Measurements from ENCODE around the gene NOVA2. TPM values are rescaled to one million over a fixed set of nuclear protein-coding genes. Genes with fewer than 3 reads are reported as not detected.
A peak's percentile ranks its signal among the peaks of the same experiment; 100 is the strongest.

The NOVA2 gene, protein sequence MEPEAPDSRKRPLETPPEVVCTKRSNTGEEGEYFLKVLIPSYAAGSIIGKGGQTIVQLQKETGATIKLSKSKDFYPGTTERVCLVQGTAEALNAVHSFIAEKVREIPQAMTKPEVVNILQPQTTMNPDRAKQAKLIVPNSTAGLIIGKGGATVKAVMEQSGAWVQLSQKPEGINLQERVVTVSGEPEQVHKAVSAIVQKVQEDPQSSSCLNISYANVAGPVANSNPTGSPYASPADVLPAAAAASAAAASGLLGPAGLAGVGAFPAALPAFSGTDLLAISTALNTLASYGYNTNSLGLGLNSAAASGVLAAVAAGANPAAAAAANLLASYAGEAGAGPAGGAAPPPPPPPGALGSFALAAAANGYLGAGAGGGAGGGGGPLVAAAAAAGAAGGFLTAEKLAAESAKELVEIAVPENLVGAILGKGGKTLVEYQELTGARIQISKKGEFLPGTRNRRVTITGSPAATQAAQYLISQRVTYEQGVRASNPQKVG
- under 0.01 and 0.27 TPM in 2 replicates for total RNA-seq (ENCODE audit: low replicate concordance)

DNA sequence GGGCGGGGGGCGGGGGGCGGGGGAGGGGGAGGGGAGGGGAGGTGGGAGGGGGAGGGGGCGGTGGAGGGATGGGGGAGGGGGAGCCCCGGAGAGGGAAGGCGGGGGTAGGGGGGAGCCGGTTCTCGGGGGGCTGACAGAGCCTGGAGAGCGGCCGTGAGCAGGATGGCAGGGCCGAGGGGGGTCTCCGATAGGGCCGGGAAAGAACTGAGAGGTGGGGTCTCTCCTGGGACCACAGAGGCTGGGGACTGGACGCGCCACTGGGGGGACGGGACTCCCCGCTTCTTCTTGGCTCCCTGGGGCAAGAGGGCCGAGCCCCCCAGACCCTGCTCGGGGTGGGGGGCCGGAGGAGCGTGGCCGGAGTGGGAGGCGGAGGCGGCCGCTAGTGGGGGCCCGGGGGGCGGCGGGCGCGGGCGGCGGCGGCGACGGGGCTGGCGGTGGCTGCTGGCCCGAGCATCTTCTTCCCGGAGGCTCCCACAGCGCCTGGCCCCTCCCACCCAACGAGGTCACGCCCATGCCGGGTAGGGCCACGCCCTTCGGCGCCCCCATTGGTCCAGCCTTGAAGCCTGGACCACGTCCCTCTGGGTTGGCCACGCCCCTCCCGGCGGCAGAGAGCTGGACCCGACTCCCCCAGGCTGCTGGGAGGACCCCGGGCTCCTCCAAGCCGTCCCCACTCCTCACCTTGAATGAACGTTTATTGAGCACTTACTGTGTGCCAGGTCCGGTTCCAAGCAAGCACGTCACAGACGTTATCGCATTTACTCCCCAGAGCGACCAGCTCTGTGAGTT, at the start of gene NOVA2:
NOVA2 (minus strand) TSS at position 313 of the 786 bp plus-strand sequence. CDS start 514 bp downstream, outside the sequence.
- peak within 1 kb of the TSS; percentile 75 for H3K4me3 ChIP-seq (ENCODE audit: low read depth, low read length)
- TF ChIP-seq, protein P1, sequence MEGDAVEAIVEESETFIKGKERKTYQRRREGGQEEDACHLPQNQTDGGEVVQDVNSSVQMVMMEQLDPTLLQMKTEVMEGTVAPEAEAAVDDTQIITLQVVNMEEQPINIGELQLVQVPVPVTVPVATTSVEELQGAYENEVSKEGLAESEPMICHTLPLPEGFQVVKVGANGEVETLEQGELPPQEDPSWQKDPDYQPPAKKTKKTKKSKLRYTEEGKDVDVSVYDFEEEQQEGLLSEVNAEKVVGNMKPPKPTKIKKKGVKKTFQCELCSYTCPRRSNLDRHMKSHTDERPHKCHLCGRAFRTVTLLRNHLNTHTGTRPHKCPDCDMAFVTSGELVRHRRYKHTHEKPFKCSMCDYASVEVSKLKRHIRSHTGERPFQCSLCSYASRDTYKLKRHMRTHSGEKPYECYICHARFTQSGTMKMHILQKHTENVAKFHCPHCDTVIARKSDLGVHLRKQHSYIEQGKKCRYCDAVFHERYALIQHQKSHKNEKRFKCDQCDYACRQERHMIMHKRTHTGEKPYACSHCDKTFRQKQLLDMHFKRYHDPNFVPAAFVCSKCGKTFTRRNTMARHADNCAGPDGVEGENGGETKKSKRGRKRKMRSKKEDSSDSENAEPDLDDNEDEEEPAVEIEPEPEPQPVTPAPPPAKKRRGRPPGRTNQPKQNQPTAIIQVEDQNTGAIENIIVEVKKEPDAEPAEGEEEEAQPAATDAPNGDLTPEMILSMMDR (IDR thresholded peaks at IDR 0.05; ENCODE audit: insufficient read depth, low read length), result no peak
- DNase-seq (ENCODE audit: low read depth), result peak; percentile 77

DNA sequence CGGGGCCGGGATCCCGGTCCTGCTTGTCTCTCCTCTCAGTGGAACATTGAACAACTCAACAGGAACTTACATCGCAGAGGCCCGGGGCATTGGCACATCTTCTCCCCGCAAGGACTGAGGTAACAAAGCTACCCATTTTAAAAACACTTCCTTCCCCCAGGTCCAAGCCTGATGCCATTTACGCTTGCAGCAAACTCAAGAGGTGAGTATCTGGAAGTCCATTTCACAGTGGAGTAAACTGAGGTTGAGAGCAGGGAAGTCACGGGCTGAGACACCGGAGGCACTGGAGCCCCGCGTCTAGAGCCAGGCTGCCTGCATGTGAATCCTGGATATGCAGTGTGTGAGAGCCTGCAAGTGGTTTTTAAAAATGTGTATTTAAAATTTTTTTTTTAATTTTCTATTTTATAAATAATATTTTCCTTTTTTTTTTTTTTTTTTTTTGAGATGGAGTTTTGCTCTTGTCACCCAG, 49.7 kb upstream of the NOVA2 start:
- no peak for DNase-seq (ENCODE audit: low read depth)
- no peak overlapping the region for H3K4me3 ChIP-seq (ENCODE audit: low read depth, low read length)
- TF ChIP-seq, protein P1 (IDR thresholded peaks at IDR 0.05; ENCODE audit: insufficient read depth, low read length), result no peak

DNA sequence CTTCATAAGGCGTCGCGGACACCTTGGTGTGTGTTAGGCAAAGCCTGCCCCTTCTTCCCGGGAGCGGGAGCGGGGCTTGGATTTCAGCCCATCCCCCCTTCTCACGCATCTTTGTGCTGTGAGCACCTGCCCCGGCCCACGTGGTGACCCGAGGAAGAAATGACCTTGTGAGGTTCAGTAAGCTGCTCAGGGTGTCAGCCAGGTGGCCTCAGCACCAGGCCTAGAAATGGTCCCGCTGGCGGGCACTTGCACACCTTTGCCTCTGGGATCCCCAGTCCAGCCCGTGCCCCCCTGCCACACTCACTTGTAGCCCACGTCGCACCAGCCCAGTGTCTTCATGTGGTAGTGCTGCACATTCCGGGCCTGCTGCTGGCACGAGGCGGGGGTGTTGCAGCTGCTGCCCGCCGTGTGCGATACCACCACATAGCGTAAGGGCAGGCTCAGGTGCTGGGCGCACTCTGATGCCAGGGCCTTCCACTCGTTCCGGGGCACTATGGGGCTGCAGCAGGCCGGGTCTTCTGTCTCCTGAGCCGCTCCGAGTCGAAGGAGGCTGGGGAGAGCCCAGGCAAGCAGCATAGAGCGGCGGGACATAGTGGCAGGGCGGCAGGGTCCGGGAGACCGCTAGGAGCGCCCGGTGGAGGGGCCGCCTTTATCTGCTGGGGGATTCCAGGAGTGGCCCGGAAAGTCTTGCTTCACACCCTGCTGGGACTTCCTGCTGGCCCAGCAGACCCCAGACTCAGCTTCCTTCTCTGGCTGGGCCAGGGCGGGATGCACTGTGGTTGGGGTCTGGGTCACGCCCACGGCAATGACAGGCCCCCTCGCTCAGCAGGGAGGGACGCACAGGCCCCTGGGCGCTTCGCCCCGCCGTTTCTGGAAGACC, 49.0 kb upstream of the NOVA2 start, which contains the start of gene PGLYRP1:
PGLYRP1 (minus strand) TSS at position 623 of the 880 bp plus-strand sequence; CDS start at position 591, 32 bp downstream.
- H3K4me3 ChIP-seq (ENCODE audit: low read depth, low read length), result no peak within 1 kb of the TSS
- TF ChIP-seq, protein P1 (IDR thresholded peaks at IDR 0.05; ENCODE audit: insufficient read depth, low read length), result no peak
- no peak for DNase-seq (ENCODE audit: low read depth)

DNA sequence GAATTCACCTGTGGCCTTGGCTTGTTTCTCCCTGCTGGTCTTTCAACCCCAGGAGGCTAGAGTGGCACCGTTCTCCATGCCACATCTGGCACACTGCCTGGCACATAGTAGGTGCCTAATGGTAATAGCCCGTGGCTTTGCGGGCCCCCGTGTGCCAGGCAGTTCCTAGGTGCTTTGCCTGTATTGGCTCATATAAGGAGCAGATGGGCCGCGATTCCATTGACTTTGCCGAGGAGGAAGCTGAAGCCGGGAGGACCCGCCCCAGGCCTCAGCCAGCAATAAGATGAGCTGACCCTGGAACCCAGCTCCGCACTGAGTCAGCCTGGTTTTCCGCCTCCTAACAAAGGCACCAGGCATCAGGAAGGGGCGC, 48.4 kb upstream of the NOVA2 start:
- no peak overlapping the region for H3K4me3 ChIP-seq (ENCODE audit: low read depth, low read length)
- DNase-seq (ENCODE audit: low read depth), result no peak
- TF ChIP-seq, protein P1 (IDR thresholded peaks at IDR 0.05; ENCODE audit: insufficient read depth, low read length), result no peak

DNA sequence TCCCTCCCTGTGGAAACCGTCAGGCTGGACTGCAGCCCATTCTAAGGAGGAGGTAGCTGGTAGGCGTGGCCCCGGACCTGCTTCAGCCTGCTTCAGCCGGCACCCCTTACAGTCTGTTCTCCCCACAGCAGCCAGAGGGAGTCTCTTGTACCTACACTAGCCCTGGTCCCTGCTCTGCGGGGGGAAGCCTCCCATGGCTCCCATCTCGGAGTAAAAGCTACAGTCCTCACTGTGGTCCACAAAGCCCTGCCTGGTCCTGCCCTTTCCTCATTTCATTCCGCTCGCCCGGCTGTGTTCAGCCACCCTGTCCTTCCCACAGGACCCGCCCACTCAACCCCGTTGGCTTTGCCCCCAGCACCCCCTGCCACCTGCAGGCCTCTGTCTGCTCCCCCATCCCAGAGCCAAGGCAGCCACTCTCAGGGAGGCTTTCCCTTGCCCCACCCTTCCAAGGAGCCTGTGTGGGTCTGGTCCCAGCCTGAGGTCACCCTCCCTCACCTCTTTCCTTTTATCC, 47.9 kb upstream of the NOVA2 start:
- H3K4me3 ChIP-seq (ENCODE audit: low read depth, low read length), result no peak overlapping the region
- TF ChIP-seq, protein P1 (IDR thresholded peaks at IDR 0.05; ENCODE audit: insufficient read depth, low read length), result no peak
- no peak for DNase-seq (ENCODE audit: low read depth)

DNA sequence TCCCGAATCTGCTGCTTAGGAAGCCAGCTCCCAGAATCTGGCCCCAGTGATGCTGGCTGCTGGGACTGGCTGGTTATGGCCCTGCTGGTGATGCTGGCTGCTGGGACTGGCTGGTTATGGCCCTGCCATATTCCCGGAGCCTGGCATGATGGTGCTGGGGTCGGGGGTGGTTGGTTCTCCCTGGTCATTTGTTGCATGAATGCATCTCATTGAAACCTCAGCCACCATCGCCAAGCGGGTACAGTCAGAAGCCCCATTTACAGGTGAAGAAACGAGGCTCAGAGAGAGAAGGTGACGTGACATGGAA, 47.1 kb upstream of the NOVA2 start:
- TF ChIP-seq, protein P1 (IDR thresholded peaks at IDR 0.05; ENCODE audit: insufficient read depth, low read length), result no peak
- no peak overlapping the region for H3K4me3 ChIP-seq (ENCODE audit: low read depth, low read length)
- DNase-seq (ENCODE audit: low read depth), result no peak

Data from fibroblast of the aortic adventitia (primary cell).